ENCODE measurements around the gene TDRKH. TPM values are rescaled to one million over a fixed set of nuclear protein-coding genes. Genes with fewer than 3 reads are reported as not detected.

The TDRKH gene
- total and polyA plus RNA-seq, 4 donors: 1.5 to 6.7 (median 3.8) TPM

DNA sequence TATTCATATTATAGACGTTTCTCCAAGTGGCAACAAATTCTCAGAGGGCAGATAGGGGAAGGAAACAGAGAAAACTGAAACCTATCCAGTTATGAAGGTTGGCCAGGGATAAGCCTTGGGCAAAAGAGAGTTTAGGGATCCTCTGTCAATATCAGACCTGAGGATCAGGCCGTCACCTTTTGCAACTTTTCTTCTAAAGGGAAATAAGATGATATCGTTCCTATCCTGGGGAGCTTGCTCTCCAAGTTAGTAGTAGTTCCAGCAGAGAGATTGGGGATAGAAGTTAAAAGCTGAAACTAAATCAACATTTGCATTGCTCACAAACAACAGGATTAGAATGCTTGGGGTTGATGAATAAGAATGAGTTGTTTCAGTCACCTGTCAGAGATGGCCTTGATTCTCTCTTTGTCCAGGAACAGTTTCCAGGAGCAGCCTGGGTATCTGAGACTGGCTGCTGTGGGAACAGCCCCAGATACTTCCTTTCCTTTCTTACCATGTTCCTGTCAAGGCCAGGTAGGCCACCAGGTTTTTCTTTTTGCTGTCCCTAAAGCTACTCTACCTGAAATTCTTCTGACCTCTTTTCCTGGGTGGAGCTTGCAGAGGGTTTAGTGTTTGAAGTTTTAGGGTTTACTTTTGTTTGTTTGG lies 66.5 kb downstream of the TDRKH start:
- no peaks in the 10 kb centered on the region for H3K27me3 ChIP-seq (ENCODE audit: control insufficient read depth in 4 of 4, insufficient read depth in 4 of 4, low read length in 3 of 4)
- H3K9ac ChIP-seq (ENCODE audit: low read depth in 1 of 2, low read length in 2 of 2): no peak overlapping the region
- DNase-seq (ENCODE audit: low spot score): no peak
- no peak overlapping the region for H3K4me3 ChIP-seq (ENCODE audit: low read depth in 1 of 3, low read length in 3 of 3)
- H3K27ac ChIP-seq (ENCODE audit: low read depth in 1 of 2, low read length in 2 of 2): no peak overlapping the region
- WGBS: 77% methylated on average over 3 of the region's 3 CpGs
- H3K9me3 ChIP-seq (ENCODE audit: control insufficient read depth in 4 of 4, low read length in 3 of 4): no peaks in the 10 kb centered on the region
- H3K36me3 ChIP-seq (ENCODE audit: control insufficient read depth in 4 of 4, insufficient read depth in 3 of 4, low read depth in 1 of 4, low read length in 3 of 4): no peaks in the 10 kb centered on the region
- H3K4me1 ChIP-seq (ENCODE audit: control insufficient read depth in 4 of 4, insufficient read depth in 4 of 4, low read length in 3 of 4): peaks cover 7 to 16% (median 14%) of the 10 kb centered on the region in 4 donors
- TF ChIP-seq, protein P1, sequence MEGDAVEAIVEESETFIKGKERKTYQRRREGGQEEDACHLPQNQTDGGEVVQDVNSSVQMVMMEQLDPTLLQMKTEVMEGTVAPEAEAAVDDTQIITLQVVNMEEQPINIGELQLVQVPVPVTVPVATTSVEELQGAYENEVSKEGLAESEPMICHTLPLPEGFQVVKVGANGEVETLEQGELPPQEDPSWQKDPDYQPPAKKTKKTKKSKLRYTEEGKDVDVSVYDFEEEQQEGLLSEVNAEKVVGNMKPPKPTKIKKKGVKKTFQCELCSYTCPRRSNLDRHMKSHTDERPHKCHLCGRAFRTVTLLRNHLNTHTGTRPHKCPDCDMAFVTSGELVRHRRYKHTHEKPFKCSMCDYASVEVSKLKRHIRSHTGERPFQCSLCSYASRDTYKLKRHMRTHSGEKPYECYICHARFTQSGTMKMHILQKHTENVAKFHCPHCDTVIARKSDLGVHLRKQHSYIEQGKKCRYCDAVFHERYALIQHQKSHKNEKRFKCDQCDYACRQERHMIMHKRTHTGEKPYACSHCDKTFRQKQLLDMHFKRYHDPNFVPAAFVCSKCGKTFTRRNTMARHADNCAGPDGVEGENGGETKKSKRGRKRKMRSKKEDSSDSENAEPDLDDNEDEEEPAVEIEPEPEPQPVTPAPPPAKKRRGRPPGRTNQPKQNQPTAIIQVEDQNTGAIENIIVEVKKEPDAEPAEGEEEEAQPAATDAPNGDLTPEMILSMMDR (IDR thresholded peaks at IDR 0.05; ENCODE audit: low read depth, low read length, missing input control): no peak
- TF ChIP-seq GABPA (IDR thresholded peaks at IDR 0.05 in 1 of 2, conservative IDR thresholded peaks at IDR 0.05 in 1 of 2) (no peak), NR2F2 (IDR thresholded peaks at IDR 0.05) (no peak), RAD21 (IDR thresholded peaks at IDR 0.05) (no peak), JUND (IDR thresholded peaks at IDR 0.05) (no peak), HNF4A (conservative IDR thresholded peaks at IDR 0.05) (no peak), EGR1 (IDR thresholded peaks at IDR 0.05; ENCODE audit: low read depth in 2 of 2) (no peak), HNF4G (IDR thresholded peaks at IDR 0.05) (no peak), FOXA2 (IDR thresholded peaks at IDR 0.05) (no peak), TAF1 (conservative IDR thresholded peaks at IDR 0.05) (no peak), YY1 (IDR thresholded peaks at IDR 0.05) (no peak)
- TF ChIP-seq, protein P2, sequence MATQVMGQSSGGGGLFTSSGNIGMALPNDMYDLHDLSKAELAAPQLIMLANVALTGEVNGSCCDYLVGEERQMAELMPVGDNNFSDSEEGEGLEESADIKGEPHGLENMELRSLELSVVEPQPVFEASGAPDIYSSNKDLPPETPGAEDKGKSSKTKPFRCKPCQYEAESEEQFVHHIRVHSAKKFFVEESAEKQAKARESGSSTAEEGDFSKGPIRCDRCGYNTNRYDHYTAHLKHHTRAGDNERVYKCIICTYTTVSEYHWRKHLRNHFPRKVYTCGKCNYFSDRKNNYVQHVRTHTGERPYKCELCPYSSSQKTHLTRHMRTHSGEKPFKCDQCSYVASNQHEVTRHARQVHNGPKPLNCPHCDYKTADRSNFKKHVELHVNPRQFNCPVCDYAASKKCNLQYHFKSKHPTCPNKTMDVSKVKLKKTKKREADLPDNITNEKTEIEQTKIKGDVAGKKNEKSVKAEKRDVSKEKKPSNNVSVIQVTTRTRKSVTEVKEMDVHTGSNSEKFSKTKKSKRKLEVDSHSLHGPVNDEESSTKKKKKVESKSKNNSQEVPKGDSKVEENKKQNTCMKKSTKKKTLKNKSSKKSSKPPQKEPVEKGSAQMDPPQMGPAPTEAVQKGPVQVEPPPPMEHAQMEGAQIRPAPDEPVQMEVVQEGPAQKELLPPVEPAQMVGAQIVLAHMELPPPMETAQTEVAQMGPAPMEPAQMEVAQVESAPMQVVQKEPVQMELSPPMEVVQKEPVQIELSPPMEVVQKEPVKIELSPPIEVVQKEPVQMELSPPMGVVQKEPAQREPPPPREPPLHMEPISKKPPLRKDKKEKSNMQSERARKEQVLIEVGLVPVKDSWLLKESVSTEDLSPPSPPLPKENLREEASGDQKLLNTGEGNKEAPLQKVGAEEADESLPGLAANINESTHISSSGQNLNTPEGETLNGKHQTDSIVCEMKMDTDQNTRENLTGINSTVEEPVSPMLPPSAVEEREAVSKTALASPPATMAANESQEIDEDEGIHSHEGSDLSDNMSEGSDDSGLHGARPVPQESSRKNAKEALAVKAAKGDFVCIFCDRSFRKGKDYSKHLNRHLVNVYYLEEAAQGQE (IDR thresholded peaks at IDR 0.05): no peak
- TF ChIP-seq, protein P3, sequence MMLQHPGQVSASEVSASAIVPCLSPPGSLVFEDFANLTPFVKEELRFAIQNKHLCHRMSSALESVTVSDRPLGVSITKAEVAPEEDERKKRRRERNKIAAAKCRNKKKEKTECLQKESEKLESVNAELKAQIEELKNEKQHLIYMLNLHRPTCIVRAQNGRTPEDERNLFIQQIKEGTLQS (IDR thresholded peaks at IDR 0.05): no peak
- TF ChIP-seq, protein P4, sequence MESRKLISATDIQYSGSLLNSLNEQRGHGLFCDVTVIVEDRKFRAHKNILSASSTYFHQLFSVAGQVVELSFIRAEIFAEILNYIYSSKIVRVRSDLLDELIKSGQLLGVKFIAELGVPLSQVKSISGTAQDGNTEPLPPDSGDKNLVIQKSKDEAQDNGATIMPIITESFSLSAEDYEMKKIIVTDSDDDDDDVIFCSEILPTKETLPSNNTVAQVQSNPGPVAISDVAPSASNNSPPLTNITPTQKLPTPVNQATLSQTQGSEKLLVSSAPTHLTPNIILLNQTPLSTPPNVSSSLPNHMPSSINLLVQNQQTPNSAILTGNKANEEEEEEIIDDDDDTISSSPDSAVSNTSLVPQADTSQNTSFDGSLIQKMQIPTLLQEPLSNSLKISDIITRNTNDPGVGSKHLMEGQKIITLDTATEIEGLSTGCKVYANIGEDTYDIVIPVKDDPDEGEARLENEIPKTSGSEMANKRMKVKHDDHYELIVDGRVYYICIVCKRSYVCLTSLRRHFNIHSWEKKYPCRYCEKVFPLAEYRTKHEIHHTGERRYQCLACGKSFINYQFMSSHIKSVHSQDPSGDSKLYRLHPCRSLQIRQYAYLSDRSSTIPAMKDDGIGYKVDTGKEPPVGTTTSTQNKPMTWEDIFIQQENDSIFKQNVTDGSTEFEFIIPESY (IDR thresholded peaks at IDR 0.05): no peak
- TF ChIP-seq, protein P5, sequence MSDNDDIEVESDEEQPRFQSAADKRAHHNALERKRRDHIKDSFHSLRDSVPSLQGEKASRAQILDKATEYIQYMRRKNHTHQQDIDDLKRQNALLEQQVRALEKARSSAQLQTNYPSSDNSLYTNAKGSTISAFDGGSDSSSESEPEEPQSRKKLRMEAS (IDR thresholded peaks at IDR 0.05): no peak

Small RNA genes lying within 50 kb of the gene (small RNA-seq; reads per million reads assigned to genes)
- not detected for gene RNU6-662P

Other genes with a start within 250 kb of the TDRKH start
- gene SNX27, start 178.4 kb downstream of the TDRKH start, total RNA-seq: 10 to 100 TPM; 11.7 to 19.7 TPM
- 1 to 10 TPM; 4.3 to 9.3 TPM for gene SNX27, start 178.4 kb downstream of the TDRKH start, polyA plus RNA-seq
- under 1 TPM in 1 of 2 donors, not detected in 1; 0.28 TPM for gene CELF3, start 73.7 kb downstream of the TDRKH start, total RNA-seq
- not detected for gene CELF3, start 73.7 kb downstream of the TDRKH start, polyA plus RNA-seq
- gene RIIAD1, start 69.0 kb downstream of the TDRKH start, total RNA-seq: not detected
- gene RIIAD1, start 69.0 kb downstream of the TDRKH start, polyA plus RNA-seq: not detected
- gene MRPL9, start 27.0 kb downstream of the TDRKH start, total RNA-seq: 10 to 100 TPM; 22.5 to 34.6 TPM
- 10 to 100 TPM; 28.6 to 43.5 TPM for gene MRPL9, start 27.0 kb downstream of the TDRKH start, polyA plus RNA-seq
- under 1 TPM; 0.05 to 0.50 TPM for gene LINGO4, start 14.9 kb upstream of the TDRKH start, total RNA-seq
- gene LINGO4, start 14.9 kb upstream of the TDRKH start, polyA plus RNA-seq: under 1 TPM in 1 of 2 donors, not detected in 1; 0.09 TPM
- 10 to 100 TPM in 1 of 2 donors, 1 to 10 TPM in 1; 2.9 to 59.2 TPM for gene RORC, start 41.3 kb upstream of the TDRKH start, total RNA-seq
- 10 to 100 TPM; 10.7 to 15.4 TPM for gene RORC, start 41.3 kb upstream of the TDRKH start, polyA plus RNA-seq
- gene C2CD4D, start 49.3 kb upstream of the TDRKH start, total RNA-seq: not detected
- under 1 TPM; 0.02 to 0.08 TPM for gene C2CD4D, start 49.3 kb upstream of the TDRKH start, polyA plus RNA-seq
- gene THEM5, start 63.2 kb upstream of the TDRKH start, total RNA-seq: under 1 TPM in 1 of 2 donors, not detected in 1; 0.09 TPM
- gene THEM5, start 63.2 kb upstream of the TDRKH start, polyA plus RNA-seq: not detected
- 10 to 100 TPM in 1 of 2 donors, 1 to 10 TPM in 1; 6.5 to 16.2 TPM for gene THEM4, start 119.0 kb upstream of the TDRKH start, total RNA-seq
- 10 to 100 TPM in 1 of 2 donors, 1 to 10 TPM in 1; 6.1 to 13.1 TPM for gene THEM4, start 119.0 kb upstream of the TDRKH start, polyA plus RNA-seq
- gene S100A10, start 203.4 kb upstream of the TDRKH start, total RNA-seq: 10 to 100 TPM in 1 of 2 donors, 1 to 10 TPM in 1; 7.0 to 23.1 TPM
- 10 to 100 TPM; 47.8 to 99.5 TPM for gene S100A10, start 203.4 kb upstream of the TDRKH start, polyA plus RNA-seq
- gene S100A11, start 246.5 kb upstream of the TDRKH start, total RNA-seq: 10 to 100 TPM in 1 of 2 donors, 1 to 10 TPM in 1; 9.9 to 10.3 TPM
- gene S100A11, start 246.5 kb upstream of the TDRKH start, polyA plus RNA-seq: 10 to 100 TPM; 51.6 to 76.1 TPM